GM12801 (cell line): ENCODE data around the gene ABCA7.

Experiments used
- CTCF ChIP-seq: IDR thresholded peaks from one replicate; pipeline ENCODE4 v1.5.1; 2011; ENCODE audit warnings: control low read depth; ENCODE audit not compliant: insufficient read length; ENCODE audit errors: extremely low read depth

The ABCA7 gene

GRCh38 chr19:1109697-1110671 is 70.1 kb downstream of the ABCA7 start:
- no peak for TF ChIP-seq CTCF

- no peak for TF ChIP-seq CTCF
Observed at GRCh38 chr19:1110809-1111640, 71.1 kb downstream of the ABCA7 start.

GRCh38 chr19:1111641-1112267 is 71.8 kb downstream of the ABCA7 start:
- no peak for TF ChIP-seq CTCF

GRCh38 chr19:1112268-1113029 is 72.5 kb downstream of the ABCA7 start:
- TF ChIP-seq CTCF = no peak

- TF ChIP-seq CTCF = no peak
Observed at GRCh38 chr19:1113030-1113985, 73.4 kb downstream of the ABCA7 start.

GRCh38 chr19:1113986-1114483 is 74.1 kb downstream of the ABCA7 start:
- no peak for TF ChIP-seq CTCF
